RWPE2 (cell line): ENCODE data around the gene GAB2.

Experiments used
- ATAC-seq: fragments of 200-7000 bp; cut with Tn5 transposase; 3 replicates; pipeline ENCODE4 v1.9.1; 2021; ENCODE audit warnings: low read depth
- DNase-seq: peaks from one replicate; pipeline ENCODE4 v3.0.0-alpha.2; 2020; ENCODE audit warnings: low spot score
- H3K27ac ChIP-seq: fragments of 450-650 bp; 2 replicates; pipeline ENCODE4 v1.5.1; 2017; ENCODE audit warnings: mild to moderate bottlenecking; ENCODE audit not compliant: poor library complexity, severe bottlenecking
- H3K27me3 ChIP-seq: fragments of 250-450 bp; sonication (Bioruptor Pico); 2 replicates; pipeline ENCODE4 v1.5.1; 2021; ENCODE audit warnings: mild to moderate bottlenecking, moderate library complexity; ENCODE audit not compliant: insufficient read depth, poor library complexity, severe bottlenecking
- H3K36me3 ChIP-seq: fragments of 250-450 bp; sonication (Bioruptor Pico); 2 replicates; pipeline ENCODE4 v1.5.1; 2020; ENCODE audit warnings: low read depth, mild to moderate bottlenecking, moderate library complexity
- H3K4me1 ChIP-seq: fragments of 250-450 bp; sonication (Bioruptor Pico); 2 replicates; pipeline ENCODE4 v1.5.1; 2021; ENCODE audit warnings: mild to moderate bottlenecking, moderate library complexity; ENCODE audit not compliant: insufficient read depth, poor library complexity, severe bottlenecking
- H3K4me3 ChIP-seq: fragments of 250-450 bp; sonication (Bioruptor Pico); 2 replicates; pipeline ENCODE4 v1.5.1; 2021; ENCODE audit warnings: mild to moderate bottlenecking, moderate library complexity; ENCODE audit not compliant: severe bottlenecking
- H3K9me3 ChIP-seq: fragments of 250-450 bp; sonication (Bioruptor Pico); 2 replicates; pipeline ENCODE4 v1.5.1; 2021; ENCODE audit warnings: mild to moderate bottlenecking, moderate library complexity; ENCODE audit not compliant: severe bottlenecking
- TF ChIP-seq, protein P1 (sequence below): fragments of 450-650 bp; IDR thresholded peaks from one replicate; pipeline ENCODE4 v1.5.1; 2017; ENCODE audit warnings: mild to moderate bottlenecking, moderate library complexity; ENCODE audit not compliant: poor library complexity, severe bottlenecking

GAB2 gene

DNA sequence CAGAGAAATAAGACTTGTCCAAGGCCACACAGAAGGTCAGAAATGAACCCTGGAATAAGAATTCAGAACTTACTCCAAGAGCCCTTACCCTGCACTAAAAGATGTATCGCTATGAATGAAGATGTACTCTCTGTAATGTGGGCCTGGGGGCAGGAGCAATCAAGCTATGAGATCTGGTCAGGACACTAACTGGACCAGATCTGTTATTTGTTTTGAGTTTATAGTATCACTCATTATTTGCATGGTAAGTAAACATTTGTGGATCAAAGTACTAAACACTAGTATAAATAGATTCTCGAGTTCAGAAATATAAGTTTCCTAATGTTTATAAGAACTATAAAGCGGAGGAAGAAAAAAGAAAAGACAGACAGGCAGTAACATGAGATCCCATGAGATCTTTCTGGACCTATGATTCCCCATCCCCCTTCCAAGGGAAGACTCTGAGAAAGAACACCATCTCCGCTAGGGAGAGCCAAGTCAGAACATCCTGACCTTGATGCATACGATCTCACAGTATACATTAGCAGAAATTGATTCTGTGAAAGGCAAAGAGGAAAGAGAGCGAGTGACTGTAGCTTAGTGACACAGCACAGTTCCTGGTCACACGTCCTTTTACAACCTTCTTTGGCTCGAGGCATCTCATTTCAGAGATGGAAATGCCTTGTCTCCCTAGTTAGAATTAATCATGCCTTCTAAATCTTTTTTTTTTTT, 157.7 kb downstream of the GAB2 start:
- Histone ChIP-seq H3K36me3 (no peaks in the 10 kb centered on the region), H3K9me3 (no peaks in the 10 kb centered on the region), H3K27me3 (no peaks in the 10 kb centered on the region), H3K27ac (no peak overlapping the region), H3K4me3 (no peak overlapping the region), H3K4me1 (no peaks in the 10 kb centered on the region)
- TF ChIP-seq, protein P1, sequence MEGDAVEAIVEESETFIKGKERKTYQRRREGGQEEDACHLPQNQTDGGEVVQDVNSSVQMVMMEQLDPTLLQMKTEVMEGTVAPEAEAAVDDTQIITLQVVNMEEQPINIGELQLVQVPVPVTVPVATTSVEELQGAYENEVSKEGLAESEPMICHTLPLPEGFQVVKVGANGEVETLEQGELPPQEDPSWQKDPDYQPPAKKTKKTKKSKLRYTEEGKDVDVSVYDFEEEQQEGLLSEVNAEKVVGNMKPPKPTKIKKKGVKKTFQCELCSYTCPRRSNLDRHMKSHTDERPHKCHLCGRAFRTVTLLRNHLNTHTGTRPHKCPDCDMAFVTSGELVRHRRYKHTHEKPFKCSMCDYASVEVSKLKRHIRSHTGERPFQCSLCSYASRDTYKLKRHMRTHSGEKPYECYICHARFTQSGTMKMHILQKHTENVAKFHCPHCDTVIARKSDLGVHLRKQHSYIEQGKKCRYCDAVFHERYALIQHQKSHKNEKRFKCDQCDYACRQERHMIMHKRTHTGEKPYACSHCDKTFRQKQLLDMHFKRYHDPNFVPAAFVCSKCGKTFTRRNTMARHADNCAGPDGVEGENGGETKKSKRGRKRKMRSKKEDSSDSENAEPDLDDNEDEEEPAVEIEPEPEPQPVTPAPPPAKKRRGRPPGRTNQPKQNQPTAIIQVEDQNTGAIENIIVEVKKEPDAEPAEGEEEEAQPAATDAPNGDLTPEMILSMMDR, result no peak
- DNase-seq (no peak), ATAC-seq (no peak)

DNA sequence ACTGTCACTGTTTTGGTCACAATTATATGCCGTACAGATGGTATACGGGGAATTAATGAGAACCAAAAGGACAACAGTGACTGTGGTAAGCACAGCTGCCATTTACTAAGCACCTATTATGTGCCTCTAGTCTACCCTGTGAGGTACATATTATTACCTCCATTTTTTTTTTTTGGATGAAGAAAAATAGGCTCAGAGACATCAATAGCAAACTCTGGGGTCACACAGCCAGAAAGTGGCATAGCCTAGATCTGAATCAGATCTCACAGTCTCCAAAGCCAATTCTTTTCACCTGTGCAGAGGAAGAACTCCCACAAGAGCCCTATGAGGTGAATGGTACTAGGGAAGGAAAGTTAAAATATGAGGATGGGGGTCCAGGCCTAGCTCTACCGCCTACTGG, 160.0 kb downstream of the GAB2 start:
- DNase-seq (no peak), ATAC-seq (no peak)
- H3K27me3 ChIP-seq, result no peaks in the 10 kb centered on the region
- TF ChIP-seq, protein P1, result no peak
- H3K27ac ChIP-seq, result no peak overlapping the region
- H3K4me3 ChIP-seq, result no peak overlapping the region
- no peaks in the 10 kb centered on the region for H3K9me3 ChIP-seq
- H3K4me1 ChIP-seq, result no peaks in the 10 kb centered on the region
- no peaks in the 10 kb centered on the region for H3K36me3 ChIP-seq

DNA sequence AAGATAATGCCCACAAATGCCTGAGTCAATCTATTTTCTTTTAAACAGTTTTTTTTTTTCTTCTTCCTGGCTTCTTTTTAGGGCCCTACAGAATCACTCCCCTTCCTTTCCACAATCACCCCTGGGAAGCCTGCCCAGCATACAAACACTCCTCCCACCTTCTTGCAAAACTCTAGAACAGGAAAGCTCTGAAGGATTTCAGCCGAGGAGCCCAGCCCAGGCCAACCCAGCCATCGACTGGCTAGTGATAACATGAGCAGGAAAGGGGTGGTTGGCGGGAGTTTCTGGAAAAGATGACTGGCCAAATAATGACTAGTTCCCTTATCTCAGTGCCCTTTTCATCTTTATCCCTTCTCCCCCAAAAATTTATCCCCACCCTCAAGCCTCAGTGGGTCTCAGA, 160.7 kb downstream of the GAB2 start:
- Histone ChIP-seq H3K27me3 (no peaks in the 10 kb centered on the region), H3K4me1 (no peaks in the 10 kb centered on the region), H3K4me3 (no peak overlapping the region), H3K36me3 (no peaks in the 10 kb centered on the region), H3K9me3 (no peaks in the 10 kb centered on the region), H3K27ac (no peak overlapping the region)
- ATAC-seq, result peak; percentile 52; the same call in 2 of the 3 replicates
- DNase-seq, result no peak
- TF ChIP-seq, protein P1, result no peak

DNA sequence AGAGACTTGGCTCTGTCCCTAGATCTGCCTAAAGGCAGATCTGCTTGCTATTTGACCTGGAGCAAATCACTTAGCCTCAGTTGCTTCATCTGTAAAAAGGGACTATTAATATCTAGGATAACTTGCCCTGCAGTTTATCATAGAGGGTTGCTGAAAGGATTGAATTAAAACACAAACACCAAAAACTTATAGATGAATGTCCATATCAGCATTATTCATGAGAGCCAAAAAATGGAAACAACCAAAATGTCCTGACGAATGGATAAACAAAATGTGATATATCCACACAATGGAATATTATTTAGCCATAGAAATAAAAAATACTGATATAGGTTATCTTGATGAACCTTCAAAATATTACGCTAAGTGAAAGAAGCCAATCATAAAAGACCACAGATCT, 161.7 kb downstream of the GAB2 start:
- Histone ChIP-seq H3K27me3 (no peaks in the 10 kb centered on the region), H3K9me3 (no peaks in the 10 kb centered on the region), H3K36me3 (no peaks in the 10 kb centered on the region), H3K4me3 (no peak overlapping the region), H3K4me1 (no peaks in the 10 kb centered on the region), H3K27ac (no peak overlapping the region)
- TF ChIP-seq, protein P1, result no peak
- DNase-seq (no peak), ATAC-seq (no peak)

DNA sequence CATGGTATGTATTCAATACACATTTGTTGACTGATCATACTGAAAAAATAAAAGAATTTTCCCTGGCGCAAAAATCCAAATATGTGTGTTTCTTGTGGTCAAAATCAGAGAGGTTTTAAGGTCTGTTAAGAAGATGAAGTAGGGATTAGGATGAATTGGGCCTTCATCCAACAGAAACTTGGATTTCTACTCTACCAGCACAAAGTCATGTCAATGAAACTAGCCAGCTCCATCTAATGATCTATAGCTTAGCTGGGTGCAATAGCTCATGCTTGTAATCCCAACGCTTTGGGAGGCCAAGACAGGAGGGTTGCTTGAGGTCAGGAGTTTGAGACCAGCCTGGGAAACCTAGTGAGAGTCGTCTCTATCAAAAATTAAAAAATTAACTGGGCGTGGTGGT, 163.4 kb downstream of the GAB2 start:
- Histone ChIP-seq H3K9me3 (no peaks in the 10 kb centered on the region), H3K27ac (no peak overlapping the region), H3K4me3 (no peak overlapping the region), H3K27me3 (no peaks in the 10 kb centered on the region), H3K4me1 (no peaks in the 10 kb centered on the region), H3K36me3 (no peaks in the 10 kb centered on the region)
- DNase-seq, result no peak
- TF ChIP-seq, protein P1, result no peak
- no peak for ATAC-seq
